HG02623 (cell line): Measurements from ENCODE around the gene ADAM15.

ENCODE experiments used
- ATAC-seq: cut with Tn5 transposase; IDR thresholded peaks from one replicate; pipeline ENCODE4 v1.9.1; 2021; ENCODE audit warnings: moderate library complexity; ENCODE audit not compliant: unreplicated experiment

ADAM15 gene

DNA sequence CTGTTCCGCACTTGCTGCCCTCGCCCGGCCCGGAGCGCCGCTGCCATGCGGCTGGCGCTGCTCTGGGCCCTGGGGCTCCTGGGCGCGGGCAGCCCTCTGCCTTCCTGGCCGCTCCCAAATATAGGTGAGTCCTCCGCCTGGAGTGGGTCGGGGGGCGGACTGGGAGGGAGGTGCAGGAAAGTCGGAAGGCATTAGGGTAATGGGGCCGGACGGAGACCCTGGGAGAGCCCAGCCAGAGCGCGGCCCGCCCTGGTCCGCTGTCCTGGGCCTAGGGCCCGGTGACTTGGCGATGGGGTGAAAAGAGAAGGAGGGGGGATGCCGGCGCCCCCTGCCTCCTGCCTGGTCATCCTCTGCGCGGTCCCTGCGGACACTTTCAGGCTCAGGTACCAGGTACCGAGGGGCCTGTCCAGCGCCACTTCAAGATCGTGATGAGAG lies 243 bp downstream of the ADAM15 start:
- ATAC-seq = peak; percentile 27

DNA sequence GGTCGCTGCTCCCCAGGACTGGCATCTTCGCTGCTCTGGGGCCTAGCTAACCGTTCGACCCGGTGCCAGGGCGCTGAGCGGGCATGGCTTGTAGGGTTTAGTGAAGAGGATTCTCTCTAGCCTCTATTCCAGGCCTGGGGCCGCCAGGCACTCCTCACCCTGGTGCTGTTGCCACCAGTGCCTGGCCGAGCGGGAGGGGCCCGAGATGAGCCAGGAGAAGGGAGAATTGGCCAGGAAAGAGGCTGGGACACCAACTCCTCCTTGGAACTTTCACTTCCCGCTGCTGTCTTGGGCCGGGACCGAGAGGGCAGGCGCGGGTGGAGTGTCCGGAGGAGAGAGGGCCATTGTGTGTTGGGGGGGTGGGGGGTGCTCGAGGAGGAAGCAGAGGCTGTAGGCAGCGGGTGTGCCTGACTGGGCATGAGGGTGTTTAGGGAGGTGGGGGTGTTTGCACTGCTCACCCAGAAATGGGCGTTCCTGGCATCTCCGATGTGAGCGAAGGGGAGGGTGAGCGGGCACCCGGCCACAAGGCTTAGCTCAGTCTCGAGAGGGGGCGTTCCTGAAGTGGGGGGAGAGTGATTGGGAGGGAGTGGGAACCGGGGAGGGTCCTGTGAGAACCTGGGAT lies 772 bp downstream of the ADAM15 start:
- ATAC-seq = no peak

DNA sequence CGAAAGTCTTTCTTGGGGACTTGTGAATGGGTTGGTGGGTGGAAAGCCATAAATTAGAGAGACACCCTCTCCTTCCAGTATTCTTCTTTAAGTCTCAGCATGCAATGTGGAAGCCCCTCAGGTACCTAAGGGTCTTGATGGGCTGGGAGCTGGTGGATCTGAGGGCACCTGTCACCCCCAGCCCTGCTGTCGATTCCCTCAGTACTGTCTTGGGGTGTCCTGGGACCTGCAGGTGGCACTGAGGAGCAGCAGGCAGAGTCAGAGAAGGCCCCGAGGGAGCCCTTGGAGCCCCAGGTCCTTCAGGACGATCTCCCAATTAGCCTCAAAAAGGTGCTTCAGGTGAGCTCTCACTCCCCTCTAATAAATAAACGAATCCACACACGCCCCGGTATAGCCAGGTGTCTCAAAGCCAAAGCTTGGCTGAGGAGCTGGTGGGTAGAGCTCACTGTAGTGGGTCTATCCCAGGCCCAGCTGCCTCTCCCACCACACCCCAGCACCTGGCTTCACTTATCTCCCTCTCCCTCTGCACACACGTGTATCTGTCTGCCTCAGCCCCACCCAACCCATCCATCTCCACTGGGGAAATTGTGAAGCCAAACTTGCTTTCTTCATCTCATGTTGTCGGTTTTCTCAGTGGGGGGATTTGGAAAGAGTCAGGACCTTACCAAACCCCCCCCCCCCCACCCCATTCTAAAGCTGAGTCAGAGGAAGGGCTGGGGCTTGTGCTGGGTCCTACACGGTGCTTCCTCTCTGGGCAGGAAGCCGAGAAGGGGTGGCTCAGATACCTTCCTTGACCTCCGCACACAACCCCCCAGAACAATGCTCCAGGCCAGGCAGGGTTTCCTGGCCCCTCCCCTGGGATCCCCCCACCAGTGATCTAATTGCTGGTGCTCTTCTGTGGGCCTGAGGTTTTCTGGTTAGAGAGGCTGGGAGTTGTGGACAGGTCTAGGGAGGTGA lies 1.6 kb downstream of the ADAM15 start:
- no peak for ATAC-seq

DNA sequence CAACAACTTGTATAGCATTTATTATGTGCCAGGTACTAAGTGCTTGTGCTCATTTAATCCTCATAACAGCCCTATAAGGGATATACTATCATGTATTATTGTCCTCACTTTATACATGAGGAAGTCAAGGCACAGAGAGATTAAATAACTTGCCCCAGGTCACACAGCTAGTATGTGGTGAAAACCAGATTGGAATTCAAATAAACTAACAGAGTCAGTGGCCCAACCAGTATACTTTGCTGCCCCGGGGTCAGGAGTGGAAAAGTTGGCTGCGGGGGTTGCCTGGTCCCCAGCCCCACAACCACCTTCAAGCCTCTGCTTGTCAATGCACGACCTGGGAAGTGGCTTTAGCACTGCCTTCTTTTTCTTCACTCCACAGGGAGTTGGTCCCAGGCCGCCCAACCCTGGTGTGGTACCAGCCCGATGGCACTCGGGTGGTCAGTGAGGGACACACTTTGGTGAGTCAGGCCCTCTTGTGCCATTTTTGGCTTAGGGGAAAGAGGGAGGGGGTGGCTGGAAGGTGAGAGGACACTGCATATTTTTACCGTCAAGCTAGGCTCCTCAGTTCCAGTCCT lies 2.5 kb downstream of the ADAM15 start:
- ATAC-seq = no peak

DNA sequence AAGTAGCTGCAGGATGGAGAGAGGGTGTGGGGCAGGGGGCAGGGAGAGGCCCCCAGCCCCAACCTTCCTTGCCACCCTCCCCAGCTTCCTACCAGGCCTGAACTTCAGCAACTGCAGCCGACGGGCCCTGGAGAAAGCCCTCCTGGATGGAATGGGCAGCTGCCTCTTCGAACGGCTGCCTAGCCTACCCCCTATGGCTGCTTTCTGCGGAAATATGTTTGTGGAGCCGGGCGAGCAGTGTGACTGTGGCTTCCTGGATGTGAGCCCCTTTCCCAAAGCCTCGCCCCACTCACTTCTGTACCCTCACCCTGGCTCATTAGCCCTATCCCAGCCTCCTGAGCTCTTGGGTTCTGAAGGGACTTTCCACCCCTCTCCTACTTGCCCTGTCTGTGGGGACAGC lies 6.0 kb downstream of the ADAM15 start:
- ATAC-seq = no peak

DNA sequence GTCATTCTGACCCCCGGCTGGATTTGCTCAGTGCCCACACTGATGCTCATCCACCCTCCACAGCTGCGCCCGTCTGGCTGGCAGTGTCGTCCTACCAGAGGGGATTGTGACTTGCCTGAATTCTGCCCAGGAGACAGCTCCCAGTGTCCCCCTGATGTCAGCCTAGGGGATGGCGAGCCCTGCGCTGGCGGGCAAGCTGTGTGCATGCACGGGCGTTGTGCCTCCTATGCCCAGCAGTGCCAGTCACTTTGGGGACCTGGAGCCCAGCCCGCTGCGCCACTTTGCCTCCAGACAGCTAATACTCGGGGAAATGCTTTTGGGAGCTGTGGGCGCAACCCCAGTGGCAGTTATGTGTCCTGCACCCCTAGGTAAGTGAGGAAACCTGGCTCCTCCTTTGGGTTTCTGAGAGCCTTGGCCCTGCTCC lies 6.7 kb downstream of the ADAM15 start:
- no peak for ATAC-seq

DNA sequence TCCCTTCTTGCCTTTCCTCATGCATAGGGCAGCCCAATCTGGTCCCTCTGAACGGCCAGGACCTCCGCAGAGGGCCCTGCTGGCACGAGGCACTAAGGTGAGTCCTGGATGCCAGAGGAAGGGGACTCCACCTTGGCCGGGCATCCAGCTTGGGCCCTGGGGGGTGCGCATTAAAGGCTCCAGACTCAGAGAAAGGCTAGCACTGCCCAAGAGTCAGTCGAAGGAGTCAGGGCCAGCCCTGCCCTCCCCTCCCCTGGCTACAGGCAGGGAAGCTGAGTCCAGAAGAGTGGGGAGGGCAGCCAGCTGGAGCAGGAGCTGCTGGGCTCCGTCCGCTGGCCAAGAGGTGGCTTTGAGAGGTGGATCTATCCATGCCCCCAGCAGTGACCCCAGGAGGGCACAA lies 9.6 kb downstream of the ADAM15 start:
- ATAC-seq = no peak

DNA sequence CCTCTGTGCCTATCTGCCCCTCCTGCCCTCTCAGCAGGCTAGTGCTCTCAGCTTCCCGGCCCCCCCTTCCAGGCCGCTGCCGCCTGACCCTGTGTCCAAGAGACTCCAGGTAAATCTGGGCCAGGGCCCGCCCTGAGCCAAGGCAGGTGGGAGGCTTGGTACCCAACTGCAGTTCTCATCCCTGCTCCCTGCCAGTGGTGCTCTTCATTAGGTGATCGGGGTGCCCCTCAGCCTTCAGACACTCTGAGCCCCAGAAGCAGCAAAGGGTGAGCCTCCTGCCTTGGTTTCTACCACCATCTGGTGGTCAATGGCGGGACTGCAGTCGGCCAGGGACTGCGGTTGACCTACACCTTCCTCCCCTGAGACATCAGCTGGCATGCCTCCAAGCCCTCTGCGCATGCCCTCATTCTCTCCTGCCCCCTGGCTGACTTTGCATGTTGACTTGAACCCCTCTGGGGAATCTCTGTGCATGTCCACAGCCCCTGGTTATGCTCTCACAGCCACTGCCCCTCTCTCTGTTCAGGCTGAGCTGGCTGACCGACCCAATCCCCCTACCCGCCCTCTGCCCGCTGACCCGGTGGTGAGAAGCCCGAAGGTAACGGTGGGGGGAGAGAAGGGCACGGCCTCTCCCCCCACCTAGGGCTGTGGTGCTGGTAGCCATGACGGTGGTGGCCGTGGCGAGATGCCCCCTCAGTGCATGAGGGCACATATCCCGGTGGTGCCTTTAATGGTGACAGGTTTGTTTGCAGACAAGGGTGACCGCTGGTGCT lies 10.4 kb downstream of the ADAM15 start:
- ATAC-seq = no peak

DNA sequence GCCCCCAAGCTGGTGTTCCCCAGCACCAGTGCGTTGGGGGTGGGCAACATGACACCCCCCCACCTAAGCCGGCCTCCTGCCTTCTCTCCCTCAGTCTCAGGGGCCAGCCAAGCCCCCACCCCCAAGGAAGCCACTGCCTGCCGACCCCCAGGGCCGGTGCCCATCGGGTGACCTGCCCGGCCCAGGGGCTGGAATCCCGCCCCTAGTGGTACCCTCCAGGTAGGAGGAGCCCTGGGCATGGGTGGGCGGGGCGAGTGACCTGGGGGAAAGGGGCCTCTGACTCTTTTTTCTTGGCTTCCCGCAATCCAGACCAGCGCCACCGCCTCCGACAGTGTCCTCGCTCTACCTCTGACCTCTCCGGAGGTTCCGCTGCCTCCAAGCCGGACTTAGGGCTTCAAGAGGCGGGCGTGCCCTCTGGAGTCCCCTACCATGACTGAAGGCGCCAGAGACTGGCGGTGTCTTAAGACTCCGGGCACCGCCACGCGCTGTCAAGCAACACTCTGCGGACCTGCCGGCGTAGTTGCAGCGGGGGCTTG lies 11.1 kb downstream of the ADAM15 start:
- ATAC-seq = no peak

DNA sequence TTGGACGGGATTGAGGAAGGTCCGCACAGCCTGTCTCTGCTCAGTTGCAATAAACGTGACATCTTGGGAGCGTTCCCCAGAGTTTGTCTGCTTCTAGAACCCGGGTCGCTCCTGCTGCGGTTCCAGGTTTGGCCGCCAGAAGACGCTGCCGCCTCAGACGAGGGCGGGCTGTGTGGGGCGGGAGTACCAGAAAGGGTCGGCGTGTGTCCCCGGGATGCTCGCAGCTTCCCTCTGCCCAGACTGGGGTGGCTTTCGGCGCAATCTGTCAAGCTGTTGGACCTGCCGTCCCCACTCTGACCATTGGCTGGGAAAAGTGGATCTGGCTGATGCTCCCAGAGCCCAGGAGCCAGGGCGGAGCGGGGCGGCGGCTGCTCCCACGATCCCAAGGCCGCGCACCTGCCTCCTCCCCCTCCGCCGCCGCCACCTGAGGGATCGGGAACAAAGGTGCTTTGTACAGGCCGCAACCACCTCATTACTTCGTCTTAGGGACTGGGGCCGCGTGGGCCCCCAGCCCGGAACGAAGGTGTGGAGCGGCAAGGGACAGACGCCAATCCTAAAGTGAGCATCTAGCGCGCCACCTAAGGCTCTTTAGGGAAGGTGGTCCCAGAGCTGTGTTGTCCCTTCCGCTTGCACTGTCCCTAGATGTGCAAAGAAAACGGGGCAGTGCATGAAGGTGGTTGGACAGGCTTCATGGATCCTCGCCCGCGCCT lies 11.7 kb downstream of the ADAM15 start:
- peak; percentile 12 for ATAC-seq

DNA sequence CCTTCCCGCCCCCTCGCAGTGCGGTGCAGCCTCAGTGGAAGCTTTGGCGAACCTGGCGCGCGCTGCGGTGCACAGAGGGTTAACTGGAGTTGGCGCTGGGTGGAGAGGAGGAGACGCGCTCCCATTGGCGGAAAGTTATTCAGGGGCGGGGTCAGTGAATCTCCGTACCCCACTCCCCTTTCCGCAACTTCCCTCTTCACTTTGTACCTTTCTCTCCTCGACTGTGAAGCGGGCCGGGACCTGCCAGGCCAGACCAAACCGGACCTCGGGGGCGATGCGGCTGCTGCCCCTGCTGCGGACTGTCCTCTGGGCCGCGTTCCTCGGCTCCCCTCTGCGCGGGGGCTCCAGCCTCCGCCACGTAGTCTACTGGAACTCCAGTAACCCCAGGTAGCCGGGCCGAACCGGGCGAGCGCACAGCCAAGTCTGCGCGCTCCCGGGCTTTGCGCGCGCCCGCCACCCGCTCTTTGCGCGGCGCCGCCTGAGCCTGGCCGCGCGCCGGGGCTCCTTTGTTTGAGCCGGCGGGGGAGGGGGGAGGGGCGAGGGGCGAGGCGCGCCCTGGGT lies 12.5 kb downstream of the ADAM15 start, which contains the start of gene EFNA4:
EFNA4 (plus strand) TSS at position 191 of the 561 bp plus-strand sequence; CDS start at position 275, 84 bp downstream.
- ATAC-seq = peak; percentile 57

DNA sequence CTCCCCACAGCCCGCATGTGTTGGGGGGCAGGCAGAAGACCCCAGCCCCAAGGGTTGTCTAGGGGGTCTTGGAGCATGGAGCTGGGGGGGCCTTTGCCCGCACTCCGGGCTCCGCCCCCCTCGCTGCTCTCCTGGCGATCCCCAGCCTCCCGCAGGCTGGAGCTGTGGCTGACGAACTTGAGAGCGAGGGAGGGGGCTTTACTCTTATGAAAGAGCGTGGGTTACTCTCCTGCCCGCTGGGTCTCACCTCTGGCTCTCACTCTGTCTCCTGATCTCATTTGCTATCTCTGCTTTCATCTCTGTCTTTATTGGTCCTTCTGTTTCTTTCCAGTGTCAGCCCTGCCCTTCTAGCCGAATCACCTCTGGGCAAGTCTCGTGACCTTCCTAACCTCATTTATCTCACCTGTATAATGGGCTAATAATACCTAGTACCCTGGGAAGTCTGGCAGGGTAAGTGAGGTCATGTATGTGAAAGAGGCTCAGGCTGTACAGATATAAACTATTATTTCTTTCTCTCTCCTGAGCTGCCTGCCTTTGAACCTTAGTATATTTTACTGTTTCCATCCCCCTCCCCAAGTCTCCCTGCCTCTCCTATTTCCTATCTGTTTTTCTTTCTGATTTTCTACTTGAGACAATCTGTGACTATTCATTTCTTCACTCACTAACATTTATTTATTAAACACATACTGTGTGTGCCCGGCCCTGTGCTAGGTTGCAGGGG lies 13.2 kb downstream of the ADAM15 start:
- no peak for ATAC-seq

DNA sequence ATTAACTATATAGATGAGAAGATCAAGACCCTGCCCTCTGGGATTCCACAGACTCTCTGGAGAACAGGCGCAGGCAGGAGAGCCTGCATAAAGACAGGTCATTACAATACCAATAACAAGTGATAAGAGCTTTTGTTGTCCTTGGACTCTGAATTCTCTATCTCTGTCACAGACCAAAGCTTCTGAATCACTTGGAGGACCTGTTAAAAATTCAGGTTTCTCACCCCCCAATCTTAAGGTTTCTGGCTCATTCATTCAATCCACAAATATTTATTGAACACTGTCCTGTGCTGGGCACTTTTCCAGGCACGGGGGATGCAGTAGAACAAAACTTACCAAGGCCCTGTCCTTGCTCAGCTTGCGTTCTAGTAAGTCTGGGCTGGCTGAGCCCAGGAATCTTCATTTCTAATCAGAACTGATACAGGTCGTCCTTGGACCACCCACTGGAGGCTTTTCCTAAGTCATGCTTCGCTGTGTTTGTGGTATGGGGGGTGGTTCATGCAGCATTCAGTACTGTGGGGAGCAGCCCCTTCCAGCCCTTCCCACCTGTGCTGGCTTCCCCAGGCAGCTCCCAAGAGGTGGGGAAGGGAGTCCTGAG lies 13.8 kb downstream of the ADAM15 start:
- ATAC-seq = no peak

DNA sequence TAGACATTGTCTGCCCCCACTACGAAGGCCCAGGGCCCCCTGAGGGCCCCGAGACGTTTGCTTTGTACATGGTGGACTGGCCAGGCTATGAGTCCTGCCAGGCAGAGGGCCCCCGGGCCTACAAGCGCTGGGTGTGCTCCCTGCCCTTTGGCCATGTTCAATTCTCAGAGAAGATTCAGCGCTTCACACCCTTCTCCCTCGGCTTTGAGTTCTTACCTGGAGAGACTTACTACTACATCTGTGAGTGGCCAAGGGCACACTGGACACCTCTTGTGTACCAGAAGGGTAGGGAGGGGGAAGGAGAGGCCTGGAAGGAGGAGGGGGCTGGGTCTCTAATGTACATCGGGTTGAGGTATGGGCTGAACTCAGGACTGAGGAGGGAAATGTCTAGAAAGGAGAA lies 15.7 kb downstream of the ADAM15 start:
- ATAC-seq = no peak

DNA sequence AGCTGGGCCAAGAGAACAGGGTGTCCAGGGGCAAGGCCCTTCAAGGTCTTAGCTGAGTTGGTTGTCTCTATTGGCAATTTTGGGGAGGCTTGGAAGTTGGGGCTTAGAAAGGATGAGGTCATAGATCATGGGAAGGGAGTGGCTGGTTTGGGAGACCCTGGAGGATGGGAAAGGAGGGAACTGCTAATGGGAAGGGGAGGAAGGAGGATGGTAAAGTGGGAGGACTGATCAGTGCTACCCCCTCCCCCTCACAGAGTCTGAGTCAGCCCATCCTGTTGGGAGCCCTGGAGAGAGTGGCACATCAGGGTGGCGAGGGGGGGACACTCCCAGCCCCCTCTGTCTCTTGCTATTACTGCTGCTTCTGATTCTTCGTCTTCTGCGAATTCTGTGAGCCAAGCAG lies 17.5 kb downstream of the ADAM15 start:
- ATAC-seq = no peak

DNA sequence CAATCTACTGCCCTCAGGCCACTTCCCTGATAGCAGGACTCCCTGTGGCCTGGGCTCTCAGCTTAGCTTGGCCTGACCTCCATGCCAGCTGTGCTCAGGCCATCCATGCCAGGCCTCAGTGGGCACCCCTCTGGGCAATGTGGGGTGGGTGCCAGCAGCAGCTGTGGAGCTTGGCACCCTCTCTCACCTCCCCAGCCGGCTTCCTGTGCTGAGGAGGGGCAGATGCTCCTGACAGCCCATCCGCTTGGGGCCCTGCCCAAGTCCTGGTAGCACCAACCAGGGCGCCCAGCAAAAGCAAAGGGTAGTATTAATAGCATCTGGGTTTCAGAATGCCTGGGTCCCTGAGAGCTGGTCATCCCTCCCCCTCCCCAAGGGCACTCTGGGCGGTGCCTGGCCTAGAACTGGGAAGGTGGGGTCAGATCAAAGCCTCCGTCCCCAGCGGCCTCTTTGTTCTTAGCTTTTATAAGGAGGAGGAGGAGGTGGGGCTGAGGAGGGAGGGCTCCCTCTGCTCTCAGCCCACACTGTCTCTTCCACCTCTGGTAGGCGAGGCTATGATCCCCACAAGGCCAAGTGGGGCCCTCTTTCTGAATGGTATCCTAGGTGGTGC lies 18.5 kb downstream of the ADAM15 start:
- ATAC-seq = no peak

DNA sequence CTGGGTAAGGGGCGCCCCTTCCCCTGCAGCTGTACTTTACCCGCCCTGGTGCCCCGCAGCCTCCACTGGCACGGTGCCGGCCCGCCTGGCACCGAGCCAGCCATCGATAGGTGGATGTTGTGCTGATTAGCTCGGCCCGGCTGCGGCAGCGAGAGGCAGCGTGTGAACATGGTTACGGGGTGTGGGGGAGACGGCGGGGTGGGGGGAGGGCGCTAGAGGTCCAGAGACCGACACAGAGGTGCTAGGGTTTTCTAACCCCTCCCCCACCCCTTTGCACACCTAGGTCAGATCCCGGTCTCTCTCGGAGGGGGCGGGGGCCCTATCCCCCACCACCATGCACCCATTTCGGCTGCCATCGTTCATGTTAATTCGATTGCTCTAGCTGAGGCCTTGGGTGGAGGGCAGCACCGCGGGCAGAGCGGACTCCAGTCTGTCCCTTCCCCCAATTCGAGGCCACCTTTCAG lies 19.1 kb downstream of the ADAM15 start:
- no peak for ATAC-seq
